Testis (tissue), 2 donors: ENCODE data around the gene LEF1.

Experiments
- CTCF ChIP-seq, 3 experiments: fragments of 450-650 bp in 2 of 3; fragments of 200-600 bp in 1 of 3; sonication (generic) in 1 of 3; IDR thresholded peaks; one replicate each; pipeline ENCODE4 v1.5.1; 2016 to 2019; ENCODE audit warnings: antibody characterized with exemption in 3 of 3, mild to moderate bottlenecking in 2 of 3, moderate library complexity in 1 of 3
- POLR2A ChIP-seq: fragments of 450-650 bp; IDR thresholded peaks from one replicate; pipeline ENCODE4 v1.6.1; 2017; ENCODE audit warnings: antibody characterized with exemption, mild to moderate bottlenecking, moderate library complexity

- TF ChIP-seq CTCF (IDR thresholded peaks at IDR 0.05) (no peak), POLR2A (no peak)
Observed at GRCh38 chr4:108110450-108110849, 58.3 kb downstream of the LEF1 start.
